ENCODE measurements around the gene R3HDM2.

- TF ChIP-seq CTCF (IDR thresholded peaks at IDR 0.05): no peak
- TF ChIP-seq POLR2A (IDR thresholded peaks at IDR 0.05): no peak
Measured at GRCh38 chr12:57225680-57226210, 205.1 kb downstream of the R3HDM2 start.

All from suprapubic skin (tissue), 3 donors.